ENCODE measurements around the gene ADAMTS17.

Gene ADAMTS17

DNA sequence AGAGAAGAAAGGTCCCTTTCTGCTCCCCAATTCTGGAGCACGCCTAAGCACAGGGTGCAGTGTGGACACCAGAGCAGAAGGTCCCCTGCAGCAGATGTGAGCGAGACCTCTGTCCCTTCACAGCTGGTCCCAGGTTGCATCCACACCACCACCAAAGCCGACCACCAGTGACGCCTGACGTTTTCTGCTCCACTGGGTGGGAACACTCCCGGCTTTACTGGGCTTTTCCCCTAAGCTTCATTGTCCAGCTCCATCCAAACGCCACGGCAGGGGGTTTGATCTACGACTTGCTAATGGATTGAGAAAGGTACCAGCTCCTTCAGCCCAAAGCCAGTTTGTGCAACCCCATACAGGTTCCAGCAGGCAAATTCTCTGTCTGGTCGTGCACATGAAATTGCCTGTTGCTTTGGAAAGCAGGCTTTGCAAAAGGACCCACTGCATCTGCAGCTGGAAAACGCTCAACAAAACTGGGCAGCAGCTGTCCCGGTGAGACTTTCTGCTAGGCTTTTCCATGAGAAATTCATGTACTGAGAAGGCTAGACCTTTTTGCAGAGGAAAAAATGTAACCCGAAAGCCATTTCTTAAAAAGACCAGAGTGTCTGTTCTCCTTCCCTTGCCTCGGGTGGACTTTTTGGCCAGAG is 31.1 kb downstream of the ADAMTS17 start:
- no peak for DNase-seq (ENCODE audit: low read depth)

DNA sequence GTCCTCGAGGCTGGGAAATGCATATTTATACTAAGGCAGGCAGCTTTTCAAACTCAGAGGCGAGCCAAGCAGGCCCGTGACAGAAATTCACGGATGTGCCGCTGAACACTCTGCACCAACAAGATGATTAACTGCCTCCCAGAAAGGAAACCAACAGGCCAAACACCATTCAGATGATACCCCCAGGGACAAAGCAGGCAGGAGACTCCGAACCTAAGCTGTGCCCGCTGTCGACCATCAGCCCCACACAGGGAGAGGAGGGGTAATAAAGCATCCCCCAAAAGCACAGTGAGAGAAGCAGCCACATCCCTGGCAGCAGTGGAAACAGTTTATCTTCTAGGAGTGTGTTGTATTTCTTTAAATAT is 31.8 kb downstream of the ADAMTS17 start:
- DNase-seq (ENCODE audit: low read depth), result no peak

DNA sequence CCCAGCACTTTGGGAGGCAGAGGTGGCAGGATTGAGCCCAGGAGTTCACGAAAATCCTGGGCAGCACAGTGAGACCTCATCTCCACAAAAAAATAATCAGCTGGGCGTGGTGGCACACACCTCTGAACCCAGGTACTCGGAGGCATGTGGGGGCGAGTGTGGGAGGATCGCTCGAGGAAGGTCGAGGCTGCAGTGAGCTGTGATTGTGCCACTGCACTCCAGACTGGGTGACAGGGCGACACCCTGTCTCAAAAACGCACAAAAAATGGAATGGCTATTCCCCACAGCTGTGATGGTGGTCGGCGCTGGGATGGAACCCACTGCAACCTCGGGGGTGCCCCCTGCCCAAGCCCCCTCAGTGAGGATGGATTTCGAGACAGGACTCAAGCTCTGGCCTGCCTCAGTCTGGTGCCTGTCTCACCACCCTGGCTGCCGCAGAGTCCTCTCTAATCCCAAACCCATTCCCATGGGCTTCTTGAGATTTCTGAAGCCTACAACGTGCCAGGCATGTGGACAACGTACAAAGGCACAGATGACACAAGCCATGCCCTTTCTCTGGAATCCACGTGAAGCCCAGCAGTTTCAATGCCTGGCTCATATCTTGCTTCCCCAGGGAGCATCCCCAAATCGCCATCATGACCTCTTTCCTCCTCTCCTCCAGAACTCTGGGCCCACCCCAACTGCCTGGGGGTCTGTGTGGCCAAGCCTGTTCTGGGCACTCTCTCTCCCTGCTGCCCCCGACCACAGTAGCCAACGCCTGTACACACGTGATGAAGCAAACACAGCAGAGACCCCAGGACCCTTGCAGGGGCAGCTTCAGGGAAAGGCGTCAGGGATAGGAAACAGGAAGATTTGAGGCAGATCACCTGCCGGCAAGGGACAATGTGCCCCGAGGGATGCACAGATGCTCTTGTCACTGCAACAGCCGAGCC is 32.4 kb downstream of the ADAMTS17 start:
- DNase-seq (ENCODE audit: low read depth), result no peak

DNA sequence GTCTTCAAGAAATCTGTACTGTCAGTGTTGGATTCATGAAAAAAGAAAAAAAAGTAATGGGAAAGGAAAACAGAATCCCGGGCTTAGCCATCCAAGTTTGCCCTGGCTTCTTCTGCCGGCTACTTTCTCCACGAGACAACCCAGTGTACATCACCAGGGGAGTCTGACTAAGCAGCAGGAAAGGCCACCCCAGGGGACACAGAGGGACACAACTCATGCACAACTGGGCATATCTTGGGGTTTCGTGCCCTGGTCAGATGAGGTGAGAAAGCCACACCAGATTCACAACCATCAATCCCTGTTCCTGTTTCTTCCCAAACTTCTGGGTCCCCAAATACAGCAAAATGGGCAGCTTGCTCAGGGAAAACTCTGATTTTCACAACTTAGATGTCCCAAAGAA is 33.2 kb downstream of the ADAMTS17 start:
- no peak for DNase-seq (ENCODE audit: low read depth)

DNA sequence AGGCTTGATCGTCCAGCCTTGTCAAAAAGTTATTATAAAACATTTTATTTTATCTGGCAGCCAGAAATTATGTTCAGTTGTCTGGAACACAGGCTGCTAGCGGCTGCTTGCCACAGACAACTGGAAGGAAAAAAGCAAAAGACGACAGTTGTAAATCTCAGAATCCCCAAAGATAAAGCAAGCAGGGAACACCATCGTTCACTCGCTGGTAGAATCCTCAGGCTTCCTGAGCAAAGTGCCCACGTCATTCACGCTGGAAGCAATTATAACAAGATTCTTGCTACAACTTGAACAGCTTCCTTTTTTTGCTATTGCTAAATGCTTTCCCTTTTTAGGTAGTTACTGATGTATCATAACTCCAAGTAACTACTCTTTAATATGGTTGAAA is 33.6 kb downstream of the ADAMTS17 start:
- DNase-seq (ENCODE audit: low read depth), result no peak

DNA sequence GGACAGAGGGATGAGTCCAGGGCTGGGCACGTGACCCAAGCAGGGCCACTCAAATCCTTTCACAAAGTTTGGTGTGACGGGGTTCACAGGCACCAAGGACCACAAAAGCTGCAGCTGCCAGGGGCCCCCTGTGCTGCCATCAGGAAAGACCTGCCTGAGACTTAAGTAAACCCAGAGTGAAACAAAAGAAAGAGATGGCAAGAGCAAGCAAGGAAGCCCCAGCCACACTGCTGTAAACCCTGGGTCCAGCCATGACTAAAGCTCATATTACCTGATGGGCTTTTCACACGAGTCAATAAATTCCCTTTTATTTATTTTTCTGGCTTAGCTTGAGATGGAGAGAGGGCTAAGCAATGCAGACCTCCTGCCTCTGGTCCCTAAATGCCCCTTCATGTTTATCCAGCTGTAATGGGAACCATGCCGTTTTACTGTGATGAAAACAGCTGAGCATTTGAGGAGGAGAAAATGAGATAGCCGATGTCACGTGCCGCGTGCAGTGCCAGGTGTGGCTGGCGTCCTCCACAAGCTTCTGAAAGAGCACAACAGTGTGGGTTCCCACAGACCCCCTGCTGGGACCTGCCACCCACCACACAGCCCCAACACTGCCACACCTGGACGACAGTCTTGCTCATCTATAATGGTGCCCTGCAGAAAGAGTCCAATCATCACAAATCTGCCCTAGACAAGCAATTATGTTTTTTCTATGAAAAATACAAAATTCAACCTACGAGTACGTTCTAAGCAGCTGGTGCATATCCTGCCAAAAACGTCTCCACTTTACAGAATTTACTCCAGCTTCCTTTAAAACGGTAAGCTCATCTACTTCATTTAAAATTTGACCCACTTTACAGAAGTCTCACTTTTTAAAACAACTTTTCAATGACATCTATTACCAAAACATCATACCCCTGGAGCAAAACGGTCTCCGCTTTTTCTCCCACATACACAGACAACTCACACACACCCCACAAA is 34.2 kb downstream of the ADAMTS17 start:
- DNase-seq (ENCODE audit: low read depth), result no peak

DNA sequence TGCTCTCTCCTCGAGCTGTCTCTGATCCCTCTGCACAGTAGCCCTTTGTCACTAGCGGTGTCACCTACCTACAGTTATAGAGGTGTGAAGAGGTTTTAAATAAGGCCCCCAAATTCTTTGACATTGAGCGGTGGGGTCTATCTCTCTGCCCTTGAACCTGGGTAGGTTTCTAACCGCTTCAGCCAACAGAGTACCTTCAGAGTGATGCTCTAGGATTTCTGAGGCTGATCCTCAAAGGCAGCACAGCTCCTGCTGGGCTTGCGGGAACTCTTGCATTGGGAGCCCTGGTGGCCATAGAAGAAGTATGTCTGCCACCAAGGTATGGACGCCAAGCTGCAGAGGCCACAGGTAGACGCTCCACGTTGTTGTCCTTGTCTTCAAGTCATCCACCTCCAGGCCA is 35.7 kb downstream of the ADAMTS17 start:
- DNase-seq (ENCODE audit: low read depth), result no peak

DNA sequence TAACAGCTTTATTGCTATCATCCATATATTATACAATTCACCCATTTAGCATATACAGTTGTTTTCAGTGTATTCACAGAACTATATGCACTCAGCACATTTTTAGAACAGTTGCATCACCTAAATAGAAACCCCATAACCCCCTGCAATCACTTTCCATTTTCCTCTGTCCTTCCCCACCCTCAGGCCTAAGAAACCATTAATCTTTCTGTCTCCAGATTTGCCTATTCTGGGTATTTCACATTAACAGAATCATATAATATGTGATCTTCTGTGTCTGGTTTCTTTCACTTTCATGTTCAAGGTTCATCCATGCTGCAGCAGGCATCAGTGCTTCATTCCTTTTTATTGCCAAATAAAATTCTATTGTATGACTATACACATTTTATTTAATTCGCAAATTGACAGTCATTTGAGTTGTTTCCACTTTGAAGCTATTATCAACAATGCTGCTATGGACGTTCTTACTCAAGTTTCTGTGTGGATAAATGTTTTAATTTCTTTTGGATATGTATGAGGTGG is 39.8 kb downstream of the ADAMTS17 start:
- no peak for DNase-seq (ENCODE audit: low read depth)

DNA sequence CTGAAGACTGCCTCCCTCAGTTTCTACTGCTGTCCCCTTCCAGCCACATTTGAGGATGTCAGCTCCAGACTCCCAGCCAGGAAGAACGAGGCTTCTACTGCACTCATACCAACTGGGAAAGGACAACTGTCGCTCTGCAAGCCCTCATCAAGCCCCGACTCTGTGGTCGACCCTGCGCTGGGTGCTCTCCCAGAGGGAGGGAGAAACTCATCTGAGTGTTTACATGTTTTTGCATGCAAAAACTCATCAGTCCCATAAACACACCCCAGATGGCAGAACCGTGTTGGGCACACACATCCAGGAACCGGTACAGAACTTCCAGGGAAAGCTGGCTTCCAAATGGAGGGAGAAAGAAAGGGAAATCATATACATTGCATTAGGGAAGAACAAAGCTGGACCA is 43.5 kb downstream of the ADAMTS17 start:
- DNase-seq (ENCODE audit: low read depth), result no peak

DNA sequence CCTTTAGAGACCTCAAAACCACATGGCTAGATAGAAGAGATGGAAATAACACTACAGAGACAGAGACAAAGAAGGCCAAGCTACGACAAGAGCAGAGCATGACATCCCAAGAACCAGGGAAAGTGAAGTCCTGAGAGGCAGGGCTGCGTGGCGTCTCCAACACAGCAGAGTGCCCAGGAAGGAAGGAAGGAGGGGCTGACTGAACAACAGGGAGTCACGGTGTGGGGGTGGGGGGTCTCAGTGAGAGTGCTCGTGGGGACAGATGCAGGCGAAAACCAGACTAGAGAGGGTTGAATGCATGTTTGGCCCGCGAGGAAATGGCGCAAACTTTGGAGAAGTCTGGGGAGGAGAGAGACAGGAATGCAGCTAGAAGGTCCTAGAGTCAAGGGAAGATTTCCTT is 44.0 kb downstream of the ADAMTS17 start:
- DNase-seq (ENCODE audit: low read depth), result no peak

DNA sequence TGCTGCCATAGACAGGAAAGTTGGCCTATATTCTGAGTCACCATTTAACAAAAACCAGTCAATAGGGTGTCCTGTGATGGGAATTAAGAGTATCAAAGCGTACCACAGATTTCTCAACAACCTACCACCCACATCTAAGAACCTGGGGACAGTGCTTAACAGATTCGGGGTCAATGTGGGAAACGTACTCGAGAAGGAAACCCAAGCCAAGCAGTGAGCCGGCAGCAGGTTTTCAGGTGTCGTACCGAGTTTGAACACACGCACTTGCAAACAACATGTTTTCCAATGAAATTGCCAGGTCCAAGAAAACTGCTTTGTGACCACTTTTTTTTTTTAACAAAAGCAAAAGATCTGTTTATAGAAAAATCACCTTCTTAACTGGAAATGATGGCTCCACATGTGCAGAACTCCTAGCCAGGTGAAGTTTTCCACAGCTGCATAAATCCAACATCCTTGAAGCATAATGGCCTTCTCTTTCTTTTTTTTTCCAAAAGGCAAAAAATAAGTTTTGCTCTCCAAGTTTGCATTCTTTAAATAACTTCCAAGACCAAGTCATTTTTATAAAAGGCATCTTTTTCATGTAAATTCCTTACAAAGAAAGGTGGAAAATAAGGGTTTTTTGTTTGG is 45.7 kb downstream of the ADAMTS17 start:
- no peak for DNase-seq (ENCODE audit: low read depth)

DNA sequence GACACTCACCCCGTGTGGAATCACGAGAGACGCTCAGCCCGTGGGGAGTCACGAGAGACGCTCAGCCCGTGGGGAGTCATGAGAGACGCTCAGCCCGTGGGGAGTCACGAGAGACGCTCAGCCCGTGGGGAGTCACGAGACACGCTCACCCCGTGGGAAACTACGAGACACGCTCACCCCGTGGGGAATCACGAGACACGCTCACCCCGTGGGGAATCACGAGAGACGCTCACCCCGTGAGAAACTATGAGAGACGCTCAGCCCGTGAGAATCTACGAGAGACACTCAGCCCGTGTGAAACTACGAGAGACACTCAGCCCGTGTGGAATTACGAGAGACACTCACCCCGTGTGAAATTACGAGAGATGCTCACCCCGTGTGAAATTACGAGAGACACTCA is 49.8 kb downstream of the ADAMTS17 start:
- DNase-seq (ENCODE audit: low read depth), result no peak

DNA sequence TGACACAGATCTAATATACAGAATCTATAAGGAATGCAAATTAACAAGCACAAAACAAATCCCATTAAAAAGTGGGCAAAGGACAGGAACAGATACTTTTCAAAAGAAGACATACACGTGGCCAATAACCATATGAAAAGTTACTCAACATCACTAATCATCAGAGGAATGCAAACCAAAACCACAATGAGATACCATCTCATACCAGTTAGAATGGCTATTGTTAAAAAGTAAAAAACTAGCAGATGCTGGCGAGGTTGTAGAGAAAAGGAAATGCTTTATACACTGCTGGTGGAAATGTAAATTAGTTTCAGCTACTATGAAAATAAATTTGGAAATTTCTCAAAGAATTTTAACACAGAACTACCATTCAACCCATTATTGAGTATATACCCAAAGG is 50.7 kb downstream of the ADAMTS17 start:
- DNase-seq (ENCODE audit: low read depth), result peak; percentile 11

DNA sequence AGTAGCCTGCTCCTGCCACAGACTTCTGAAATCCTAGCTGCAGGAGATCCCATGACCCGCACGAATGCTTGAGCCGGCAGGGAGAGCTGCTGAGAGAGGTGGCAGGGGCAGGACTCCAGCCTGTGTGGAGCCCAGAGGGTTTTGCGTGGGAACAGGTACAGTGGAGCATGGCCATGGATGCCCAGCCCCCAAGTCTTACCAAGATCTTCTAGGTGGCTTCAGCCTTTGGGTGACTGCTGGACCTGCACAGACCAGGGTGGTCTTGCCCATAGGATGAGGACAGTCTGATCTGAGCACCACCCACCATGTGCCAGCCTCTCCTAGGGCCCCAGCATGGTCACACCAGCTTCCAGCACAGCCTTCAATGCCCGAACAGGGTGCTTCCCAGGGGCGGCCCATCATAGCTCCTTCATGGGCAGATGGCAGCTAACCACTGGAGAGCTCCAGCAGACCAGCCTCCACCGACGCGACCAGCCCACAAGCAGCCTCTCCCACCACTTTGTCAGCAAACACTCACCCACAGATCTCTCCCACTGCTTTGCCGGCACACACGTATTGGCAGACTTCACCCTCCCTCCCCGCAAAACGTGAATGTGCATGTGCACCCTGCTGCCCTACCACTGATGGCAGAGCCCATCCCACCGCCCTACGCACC is 56.0 kb downstream of the ADAMTS17 start:
- no peak for DNase-seq (ENCODE audit: low read depth)

DNA sequence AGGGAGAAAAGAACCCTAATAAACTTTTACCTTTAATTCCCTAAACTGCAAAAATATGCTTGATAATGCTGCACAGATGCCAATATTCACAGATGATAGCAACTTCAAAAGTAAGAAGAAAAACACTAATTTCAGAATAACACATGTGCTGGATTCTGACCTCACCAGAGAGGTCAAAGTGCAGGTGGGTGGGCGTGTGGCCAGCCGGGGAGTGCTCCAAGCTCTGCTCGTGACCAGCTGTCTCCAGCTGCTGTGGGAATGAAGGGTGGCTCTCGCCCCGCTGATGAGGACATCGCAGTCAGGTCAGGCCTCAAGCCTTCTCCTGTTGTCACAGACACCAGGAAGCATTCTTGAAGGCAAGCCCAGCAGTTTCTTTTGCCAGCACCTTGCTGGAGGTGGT is 57.1 kb downstream of the ADAMTS17 start:
- no peak for DNase-seq (ENCODE audit: low read depth)

DNA sequence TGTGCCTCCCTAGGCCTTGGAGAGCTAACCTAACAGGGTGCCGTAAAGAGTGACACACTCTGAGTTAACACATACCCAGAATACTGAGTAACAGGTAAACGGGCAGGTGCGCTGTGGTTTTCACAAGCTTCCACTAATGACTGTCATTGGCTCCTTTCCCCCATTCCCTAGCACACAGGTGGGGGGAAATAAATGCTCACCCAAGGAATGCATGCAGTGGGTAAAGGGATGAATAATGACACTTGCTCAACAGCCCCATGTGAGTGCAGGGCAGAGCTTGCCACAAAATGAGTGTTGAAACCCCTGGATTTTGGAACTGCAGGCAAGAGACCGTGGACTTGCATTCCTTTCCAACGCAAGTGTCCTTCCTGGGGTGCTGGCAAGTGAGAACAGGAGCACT is 57.6 kb downstream of the ADAMTS17 start:
- DNase-seq (ENCODE audit: low read depth), result no peak

DNA sequence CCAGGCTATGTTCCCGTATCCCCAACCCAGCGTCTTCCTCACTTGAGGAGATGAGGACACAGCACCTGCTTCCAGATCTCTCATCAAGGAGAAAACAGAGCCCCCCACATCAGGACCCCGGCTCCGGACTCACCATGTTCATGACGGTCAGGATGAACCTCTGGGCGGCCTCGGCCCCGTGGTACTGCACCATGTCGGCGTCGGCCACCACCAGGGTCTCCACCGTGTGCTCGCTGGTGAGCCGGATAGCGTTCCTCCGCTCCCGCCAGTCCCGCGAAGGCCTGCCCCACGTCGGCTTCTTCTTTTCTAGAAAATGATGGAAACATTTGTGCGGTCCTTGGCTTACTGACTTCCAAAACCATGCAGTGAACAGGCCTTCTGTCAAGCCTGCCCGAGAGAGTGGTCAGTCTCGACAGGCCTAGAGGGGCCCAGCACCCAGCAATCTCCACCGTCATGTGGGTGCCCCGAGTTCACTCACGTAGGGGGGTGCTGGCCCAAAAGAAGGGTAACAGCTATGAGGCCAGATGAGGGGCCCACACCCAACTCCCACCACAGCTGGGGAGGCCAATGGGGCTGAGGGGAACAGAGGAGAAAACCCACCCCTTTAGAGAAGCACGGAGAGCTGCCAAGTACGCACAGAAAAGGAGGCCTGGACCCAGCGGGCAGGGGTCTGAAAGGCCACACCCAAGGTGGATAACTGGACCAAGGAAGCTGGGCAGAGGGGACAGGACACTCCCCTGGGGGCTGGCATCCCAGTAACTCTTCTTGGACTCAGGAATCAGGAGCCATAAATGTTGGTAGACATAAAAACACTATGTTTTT is 60.5 kb downstream of the ADAMTS17 start:
- DNase-seq (ENCODE audit: low read depth), result no peak

DNA sequence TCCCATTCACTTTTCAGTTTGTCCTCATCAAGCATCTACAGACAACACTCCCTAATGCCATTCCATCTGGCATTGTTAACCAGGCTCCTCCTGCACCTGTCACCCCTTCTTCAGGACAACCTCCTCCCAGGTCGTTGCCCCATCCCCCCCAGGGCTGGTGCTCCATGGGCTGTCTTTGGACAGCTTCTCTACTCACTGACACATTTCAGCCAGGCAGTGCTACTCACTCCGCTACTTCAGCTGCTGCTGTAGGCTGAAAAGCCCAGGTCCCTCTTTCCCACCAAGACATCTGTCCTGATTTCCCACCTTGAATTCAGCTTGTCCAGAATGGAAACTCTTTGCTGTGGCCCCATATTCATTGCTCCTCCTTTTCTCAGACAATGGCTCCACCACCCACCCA is 61.9 kb downstream of the ADAMTS17 start:
- DNase-seq (ENCODE audit: low read depth), result no peak

DNA sequence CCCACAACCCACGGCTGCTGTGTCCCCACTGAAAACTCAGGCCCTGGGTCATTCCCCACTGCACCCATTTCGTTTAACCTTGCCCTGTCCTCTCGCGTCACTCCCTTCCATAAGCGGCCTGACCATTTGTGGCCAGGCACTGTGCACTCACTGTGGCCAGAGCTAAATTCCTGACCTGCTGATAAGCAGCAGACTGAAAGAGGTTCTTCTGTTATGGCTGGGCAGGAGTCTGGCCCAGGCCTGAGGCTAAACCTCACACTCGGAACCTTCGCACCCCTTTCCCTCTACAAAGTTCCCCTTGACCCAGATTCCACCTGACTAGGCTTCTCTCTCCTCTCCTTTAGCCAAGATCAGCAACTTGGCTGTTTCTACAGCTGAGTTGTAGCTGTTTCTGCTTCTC is 62.3 kb downstream of the ADAMTS17 start:
- no peak for DNase-seq (ENCODE audit: low read depth)

DNA sequence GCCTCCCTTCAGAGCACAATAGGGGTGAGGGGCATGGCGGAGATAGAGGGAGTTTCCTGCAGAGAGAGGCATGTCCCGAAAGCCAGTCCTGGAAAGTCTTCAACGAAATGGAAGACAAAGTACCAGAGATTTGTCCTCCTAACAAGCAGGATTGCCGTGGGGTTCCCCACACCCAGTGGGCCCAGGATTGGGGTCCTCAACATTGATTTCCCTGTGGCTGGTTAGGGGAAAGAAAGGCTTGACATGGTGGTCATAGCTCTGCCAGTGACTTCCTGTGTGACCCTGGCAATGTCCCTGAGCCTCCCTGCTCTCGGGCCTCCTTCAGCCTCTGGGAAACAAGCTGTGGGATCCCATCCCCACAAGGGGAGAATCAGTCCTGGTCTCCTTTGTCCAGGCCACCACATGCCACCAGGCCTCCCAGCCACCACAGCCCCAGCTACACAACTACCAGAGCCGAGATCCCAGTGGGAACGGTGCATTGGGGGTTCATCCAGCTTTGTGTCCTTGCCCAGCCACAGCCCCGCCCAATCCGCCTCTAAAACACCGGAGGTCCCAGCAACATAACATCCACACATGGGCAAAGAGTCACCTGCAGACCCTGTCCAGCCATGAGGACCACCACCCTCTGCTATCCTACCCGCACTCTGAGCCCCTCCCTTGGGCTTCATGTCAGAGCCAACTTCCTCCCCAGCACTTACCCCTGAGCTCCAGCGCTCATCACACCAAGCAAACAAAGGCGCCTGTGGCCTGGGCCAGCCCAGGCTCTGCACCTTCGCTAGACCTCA is 63.0 kb downstream of the ADAMTS17 start:
- DNase-seq (ENCODE audit: low read depth), result no peak

Measured in iris pigment epithelial cell (primary cell).